OCI-LY1 (cell line): ENCODE measurements around the gene SVBP.
A peak's percentile ranks its signal among the peaks of the same experiment; 100 is the strongest.

Source experiments
- H2AFZ ChIP-seq: fragments of 200-600 bp; sonication (generic), shearing (Covaris generic); 2 replicates; pipeline ENCODE4 v1.6.0; 2014; ENCODE audit warnings: antibody characterized with exemption, mild to moderate bottlenecking, low read length
- H3F3A ChIP-seq: fragments of 200-600 bp; sonication (generic), shearing (Covaris generic); 2 replicates; pipeline ENCODE4 v1.6.0; 2014; ENCODE audit warnings: mild to moderate bottlenecking, antibody characterized with exemption, low read length, moderate library complexity; ENCODE audit not compliant: insufficient read depth
- H3K27ac ChIP-seq: fragments of 200-600 bp; sonication (generic); 2 replicates; pipeline ENCODE4 v1.5.1; 2014; ENCODE audit warnings: low read length, mixed run types, mild to moderate bottlenecking, low read depth; ENCODE audit not compliant: poor library complexity, severe bottlenecking
- H3K27me3 ChIP-seq: fragments of 200-600 bp; sonication (generic); 2 replicates; pipeline ENCODE4 v1.6.0; 2014; ENCODE audit warnings: antibody characterized with exemption, mild to moderate bottlenecking, low read length, moderate library complexity; ENCODE audit not compliant: insufficient read depth
- H3K36me3 ChIP-seq: fragments of 200-600 bp; sonication (generic); 2 replicates; pipeline ENCODE4 v1.6.1; 2014; ENCODE audit warnings: mild to moderate bottlenecking, antibody characterized with exemption, low read length, moderate library complexity, mixed read lengths; ENCODE audit not compliant: insufficient read depth
- H3K4me1 ChIP-seq: fragments of 200-600 bp; sonication (generic); 2 replicates; pipeline ENCODE4 v1.5.1; 2014; ENCODE audit warnings: mild to moderate bottlenecking, low read length, moderate library complexity; ENCODE audit not compliant: insufficient read depth, severe bottlenecking
- H3K4me2 ChIP-seq: fragments of 200-600 bp; sonication (generic), shearing (Covaris generic); 2 replicates; pipeline ENCODE4 v1.6.1; 2014; ENCODE audit warnings: low read length
- H3K4me3 ChIP-seq: fragments of 200-600 bp; sonication (generic); 2 replicates; pipeline ENCODE4 v1.5.1; 2014; ENCODE audit warnings: low read length, low read depth, mild to moderate bottlenecking, mixed read lengths; ENCODE audit not compliant: poor library complexity, severe bottlenecking
- H3K79me2 ChIP-seq: fragments of 200-600 bp; shearing (Covaris generic); 2 replicates; pipeline ENCODE4 v1.6.1; 2016; ENCODE audit warnings: mixed run types, low read length, mixed read lengths; ENCODE audit not compliant: insufficient read depth
- H3K9ac ChIP-seq: fragments of 200-600 bp; sonication (generic), shearing (Covaris generic); 2 replicates; pipeline ENCODE4 v1.6.1; 2014; ENCODE audit warnings: mild to moderate bottlenecking, low read length, mixed read lengths
- H3K9me2 ChIP-seq: fragments of 200-600 bp; sonication (generic), shearing (Covaris generic); 2 replicates; pipeline ENCODE4 v1.6.1; 2014; ENCODE audit warnings: low read depth, mild to moderate bottlenecking, low read length, mixed read lengths
- H3K9me3 ChIP-seq: fragments of 200-600 bp; shearing (Covaris generic); 2 replicates; pipeline ENCODE4 v1.6.1; 2014; ENCODE audit warnings: low read length, mixed read lengths
- H4K20me1 ChIP-seq: fragments of 200-600 bp; sonication (generic), shearing (Covaris generic); 2 replicates; pipeline ENCODE4 v1.6.0; 2016; ENCODE audit warnings: mild to moderate bottlenecking, low read length; ENCODE audit not compliant: insufficient read depth
- CTCF ChIP-seq: fragments of 200-600 bp; sonication (generic), shearing (Covaris generic); IDR thresholded peaks from 2 replicates; pipeline ENCODE4 v1.5.1; 2017; ENCODE audit warnings: mild to moderate bottlenecking, antibody characterized with exemption, low read length, moderate library complexity, mixed read lengths
- EZH2 ChIP-seq: fragments of 200-600 bp; sonication (generic), shearing (Covaris generic); IDR thresholded peaks from 2 replicates; pipeline ENCODE4 v1.8.0; 2017; ENCODE audit warnings: borderline replicate concordance, mixed run types, mild to moderate bottlenecking, antibody characterized with exemption, low read length, moderate library complexity, mixed read lengths

The SVBP gene

DNA sequence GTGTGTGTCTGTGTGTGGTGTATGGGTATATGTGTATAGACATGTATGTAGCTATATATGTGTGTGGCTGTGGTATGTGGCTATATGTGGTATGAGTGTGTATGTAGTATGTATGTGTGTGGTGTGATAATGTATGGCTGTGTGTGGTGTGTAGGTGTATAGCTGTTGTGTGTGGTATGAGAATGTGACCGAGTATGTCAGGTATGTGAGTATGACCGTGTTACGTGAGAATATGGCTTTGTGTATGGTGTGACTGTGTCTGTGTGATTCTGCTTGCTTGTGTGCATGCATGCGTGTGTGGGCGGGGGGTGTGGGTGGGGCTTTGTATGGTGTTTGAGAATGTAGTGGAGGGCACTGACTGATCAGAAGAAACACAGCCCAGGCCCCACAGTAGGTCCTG lies 32.7 kb upstream of the SVBP start:
- no peak for TF ChIP-seq EZH2
- no peak for TF ChIP-seq CTCF
- no peaks in the 10 kb centered on the region for H3F3A ChIP-seq
- no peak overlapping the region for H3K9ac ChIP-seq
- no peak overlapping the region for H3K4me3 ChIP-seq
- H3K27ac ChIP-seq: no peak overlapping the region
- peaks cover 49% of the 10 kb centered on the region for H3K36me3 ChIP-seq
- H3K9me3 ChIP-seq: peaks cover 8% of the 10 kb centered on the region; the same call in 1 of the 2 replicates
- no peak overlapping the region for H3K4me2 ChIP-seq
- no peaks in the 10 kb centered on the region for H3K79me2 ChIP-seq
- no peaks in the 10 kb centered on the region for H3K27me3 ChIP-seq
- H4K20me1 ChIP-seq: no peaks in the 10 kb centered on the region
- H2AFZ ChIP-seq: no peak overlapping the region
- H3K4me1 ChIP-seq: peaks cover 23% of the 10 kb centered on the region
- H3K9me2 ChIP-seq: no peaks in the 10 kb centered on the region

- Histone ChIP-seq H4K20me1 (no peaks in the 10 kb centered on the region), H3K9me3 (peaks cover 8% of the 10 kb centered on the region; the same call in 1 of the 2 replicates), H3K4me3 (no peak overlapping the region), H3K4me1 (peaks cover 23% of the 10 kb centered on the region), H2AFZ (no peak overlapping the region), H3K9ac (no peak overlapping the region), H3K36me3 (peaks cover 49% of the 10 kb centered on the region), H3K4me2 (no peak overlapping the region), H3F3A (no peaks in the 10 kb centered on the region), H3K79me2 (no peaks in the 10 kb centered on the region), H3K27ac (no peak overlapping the region), H3K27me3 (no peaks in the 10 kb centered on the region), H3K9me2 (no peaks in the 10 kb centered on the region)
- TF ChIP-seq CTCF (no peak), EZH2 (no peak)
Measured at GRCh38 chr1:42848823-42849537, 31.8 kb upstream of the SVBP start.

DNA sequence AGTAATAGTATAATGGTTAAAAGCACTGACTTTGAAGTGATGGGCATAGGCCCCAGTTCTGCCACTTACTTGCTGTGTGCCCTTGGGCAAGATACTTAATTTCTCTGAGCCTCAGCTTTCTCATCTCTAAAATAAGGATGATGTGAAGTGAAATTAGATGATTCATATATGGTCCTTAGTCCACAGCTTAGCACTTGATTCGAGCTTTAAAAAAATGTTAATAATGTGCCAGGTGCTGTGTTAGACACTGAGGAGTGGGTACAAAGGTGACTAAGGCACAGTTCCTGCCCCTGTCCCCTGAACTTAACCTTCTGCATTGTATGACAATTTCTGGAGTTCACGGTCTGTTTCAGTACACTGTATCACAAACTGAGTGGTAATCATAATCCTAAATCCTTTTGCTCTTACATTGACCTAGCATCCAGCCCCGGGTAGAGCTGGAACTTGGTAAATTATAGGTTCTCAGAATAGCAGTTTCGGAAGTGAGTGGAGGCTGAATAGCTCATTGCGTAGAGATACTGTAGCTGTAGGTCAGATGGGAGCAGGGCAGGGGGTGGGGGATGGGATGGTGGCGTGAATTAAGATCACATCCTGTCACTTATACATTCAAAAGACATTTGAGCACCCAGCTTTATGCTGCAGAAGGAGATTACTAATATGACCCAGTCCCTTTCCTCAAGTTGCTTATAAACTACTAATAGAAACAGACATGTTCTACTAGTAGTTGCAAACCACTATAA lies 30.7 kb upstream of the SVBP start:
- TF ChIP-seq CTCF (no peak), EZH2 (no peak)
- Histone ChIP-seq H3K27ac (peak overlapping the region; percentile 39), H3K4me3 (peak overlapping the region; percentile 85), H2AFZ (no peak overlapping the region), H3K9me2 (no peaks in the 10 kb centered on the region), H3K9ac (peak overlapping the region; percentile 88), H3K79me2 (no peaks in the 10 kb centered on the region), H3K36me3 (peaks cover 46% of the 10 kb centered on the region), H3F3A (no peaks in the 10 kb centered on the region), H3K4me1 (peaks cover 23% of the 10 kb centered on the region), H3K27me3 (no peaks in the 10 kb centered on the region), H4K20me1 (no peaks in the 10 kb centered on the region), H3K9me3 (peaks cover 8% of the 10 kb centered on the region; the same call in 1 of the 2 replicates), H3K4me2 (peak overlapping the region; percentile 87)
